Measurements from ENCODE around the gene FHL2. TPM values are rescaled to one million over a fixed set of nuclear protein-coding genes. Genes with fewer than 3 reads are reported as not detected.

FHL2 gene
- total and polyA plus RNA-seq, 2 of the 13 experiments (the other 11 are each of a cell fraction or from before 2014, with no cell fraction given): 1.9 to 74.8 TPM

GRCh38 chr2:105358593-105358992 is 40.3 kb downstream of the FHL2 start:
- POLR2A ChIA-PET: no interaction called here
- WGBS (ENCODE audit: low lambda C conversion rate): 95% methylated on average over 6 of the region's 6 CpGs
- no peak for FAIRE-seq
- no peak for ATAC-seq
- intact Hi-C loops (cut with micrococcal nuclease; ENCODE audit: unreplicated experiment): no loop called here
- H3K4me2 ChIP-seq (ENCODE audit: low read depth, low read length): no peak overlapping the region
- no TSS peak for BruUV-seq (replicated peaks)
- in situ Hi-C loops (cut with HindIII; ENCODE audit: extremely low pct_ligation_motif_present, low pct_unique_long_range_greater_than_20kb): no loop called here
- no peaks in the 10 kb centered on the region for H3K27me3 ChIP-seq (ENCODE audit: control insufficient read depth in 1 of 2, insufficient read depth in 2 of 2, low read length in 2 of 2)
- no peaks in the 10 kb centered on the region for H3K9me3 ChIP-seq (ENCODE audit: low read length)
- no peak for DNase-seq (ENCODE audit: low spot score)
- no peaks in the 10 kb centered on the region for H3K4me1 ChIP-seq (ENCODE audit: insufficient read depth, low read length)
- no peak overlapping the region for H3K4me3 ChIP-seq (replicated peaks in 1 of 3; ENCODE audit: insufficient read depth in 1 of 3, low read depth in 2 of 3, low read length in 3 of 3)
- peaks cover 13 to 51% of the 10 kb centered on the region in 2 experiments for H3K36me3 ChIP-seq (replicated peaks in 1 of 2; ENCODE audit: control insufficient read depth in 1 of 2, insufficient read depth in 2 of 2, low read length in 2 of 2)
- H3K27ac ChIP-seq (ENCODE audit: extremely low read length, insufficient read depth, low read length): no peak overlapping the region
- H3K79me2 ChIP-seq (ENCODE audit: insufficient read depth, low read length): no peaks in the 10 kb centered on the region
- H4K20me1 ChIP-seq (ENCODE audit: insufficient read depth, low read length): no peaks in the 10 kb centered on the region
- CTCF ChIA-PET (ENCODE audit: low intra/inter-chr PET ratio, low total read pairs): no interaction called here
- no peak for TF ChIP-seq ZNF674 (CRISPR knock-in tag; IDR thresholded peaks at IDR 0.05; ENCODE audit: low read depth)
- no peak for TF ChIP-seq ZNF530 (CRISPR knock-in tag; IDR thresholded peaks at IDR 0.05; ENCODE audit: low read depth)
- TF ChIP-seq SNAPC5 (CRISPR knock-in tag; IDR thresholded peaks at IDR 0.05; ENCODE audit: borderline replicate concordance): no peak
- TF ChIP-seq RXRA (CRISPR knock-in tag; IDR thresholded peaks at IDR 0.05): no peak
- no peak for TF ChIP-seq ZNF230 (CRISPR knock-in tag; IDR thresholded peaks at IDR 0.05)
- no peak for TF ChIP-seq BHLHE40 (IDR thresholded peaks at IDR 0.05; ENCODE audit: low read length)
- no peak for TF ChIP-seq ZNF703 (CRISPR knock-in tag; IDR thresholded peaks at IDR 0.05; ENCODE audit: borderline replicate concordance)
- TF ChIP-seq, protein P1, sequence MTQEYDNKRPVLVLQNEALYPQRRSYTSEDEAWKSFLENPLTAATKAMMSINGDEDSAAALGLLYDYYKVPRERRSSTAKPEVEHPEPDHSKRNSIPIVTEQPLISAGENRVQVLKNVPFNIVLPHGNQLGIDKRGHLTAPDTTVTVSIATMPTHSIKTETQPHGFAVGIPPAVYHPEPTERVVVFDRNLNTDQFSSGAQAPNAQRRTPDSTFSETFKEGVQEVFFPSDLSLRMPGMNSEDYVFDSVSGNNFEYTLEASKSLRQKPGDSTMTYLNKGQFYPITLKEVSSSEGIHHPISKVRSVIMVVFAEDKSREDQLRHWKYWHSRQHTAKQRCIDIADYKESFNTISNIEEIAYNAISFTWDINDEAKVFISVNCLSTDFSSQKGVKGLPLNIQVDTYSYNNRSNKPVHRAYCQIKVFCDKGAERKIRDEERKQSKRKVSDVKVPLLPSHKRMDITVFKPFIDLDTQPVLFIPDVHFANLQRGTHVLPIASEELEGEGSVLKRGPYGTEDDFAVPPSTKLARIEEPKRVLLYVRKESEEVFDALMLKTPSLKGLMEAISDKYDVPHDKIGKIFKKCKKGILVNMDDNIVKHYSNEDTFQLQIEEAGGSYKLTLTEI (CRISPR knock-in tag; conservative IDR thresholded peaks at IDR 0.05): no peak
- TF ChIP-seq, protein P2, sequence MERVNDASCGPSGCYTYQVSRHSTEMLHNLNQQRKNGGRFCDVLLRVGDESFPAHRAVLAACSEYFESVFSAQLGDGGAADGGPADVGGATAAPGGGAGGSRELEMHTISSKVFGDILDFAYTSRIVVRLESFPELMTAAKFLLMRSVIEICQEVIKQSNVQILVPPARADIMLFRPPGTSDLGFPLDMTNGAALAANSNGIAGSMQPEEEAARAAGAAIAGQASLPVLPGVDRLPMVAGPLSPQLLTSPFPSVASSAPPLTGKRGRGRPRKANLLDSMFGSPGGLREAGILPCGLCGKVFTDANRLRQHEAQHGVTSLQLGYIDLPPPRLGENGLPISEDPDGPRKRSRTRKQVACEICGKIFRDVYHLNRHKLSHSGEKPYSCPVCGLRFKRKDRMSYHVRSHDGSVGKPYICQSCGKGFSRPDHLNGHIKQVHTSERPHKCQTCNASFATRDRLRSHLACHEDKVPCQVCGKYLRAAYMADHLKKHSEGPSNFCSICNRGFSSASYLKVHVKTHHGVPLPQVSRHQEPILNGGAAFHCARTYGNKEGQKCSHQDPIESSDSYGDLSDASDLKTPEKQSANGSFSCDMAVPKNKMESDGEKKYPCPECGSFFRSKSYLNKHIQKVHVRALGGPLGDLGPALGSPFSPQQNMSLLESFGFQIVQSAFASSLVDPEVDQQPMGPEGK (CRISPR knock-in tag; IDR thresholded peaks at IDR 0.05): no peak
- no peak for TF ChIP-seq ZBTB46 (CRISPR knock-in tag; IDR thresholded peaks at IDR 0.05; ENCODE audit: borderline replicate concordance)
- TF ChIP-seq SETDB1 (CRISPR knock-in tag; IDR thresholded peaks at IDR 0.05; ENCODE audit: borderline replicate concordance): no peak
- TF ChIP-seq JARID2 (CRISPR knock-in tag; IDR thresholded peaks at IDR 0.05; ENCODE audit: insufficient replicate concordance): no peak
- TF ChIP-seq RAD51 (IDR thresholded peaks at IDR 0.05; ENCODE audit: borderline replicate concordance): no peak
- no peak overlapping the region for H3K9ac ChIP-seq (ENCODE audit: insufficient read depth, low read depth, low read length)
- H2AFZ ChIP-seq (ENCODE audit: low read length): no peak overlapping the region

All from HepG2 (cell line).